HL-60 (cell line): ENCODE data around the gene CRYGB.

Source experiments
- GABPA ChIP-seq: IDR thresholded peaks from 2 replicates; pipeline ENCODE4 v1.6.1; 2012; ENCODE audit warnings: low read depth
- POLR2AphosphoS5 ChIP-seq: IDR thresholded peaks from 2 replicates; pipeline ENCODE4 v1.6.1; 2012; ENCODE audit warnings: low read depth
- SPI1 ChIP-seq: IDR thresholded peaks from 2 replicates; pipeline ENCODE4 v1.6.1; 2012; ENCODE audit warnings: low read depth, mild to moderate bottlenecking, borderline replicate concordance
- TF ChIP-seq, protein P1 (sequence below): IDR thresholded peaks from one replicate; pipeline ENCODE4 v1.5.1; 2011; ENCODE audit warnings: low read length, control low read depth, inconsistent platforms; ENCODE audit not compliant: insufficient read depth
- TF ChIP-seq, protein P2 (sequence below): IDR thresholded peaks from 2 replicates; pipeline ENCODE4 v1.6.1; 2012; ENCODE audit warnings: low read depth; ENCODE audit not compliant: insufficient replicate concordance

DNA sequence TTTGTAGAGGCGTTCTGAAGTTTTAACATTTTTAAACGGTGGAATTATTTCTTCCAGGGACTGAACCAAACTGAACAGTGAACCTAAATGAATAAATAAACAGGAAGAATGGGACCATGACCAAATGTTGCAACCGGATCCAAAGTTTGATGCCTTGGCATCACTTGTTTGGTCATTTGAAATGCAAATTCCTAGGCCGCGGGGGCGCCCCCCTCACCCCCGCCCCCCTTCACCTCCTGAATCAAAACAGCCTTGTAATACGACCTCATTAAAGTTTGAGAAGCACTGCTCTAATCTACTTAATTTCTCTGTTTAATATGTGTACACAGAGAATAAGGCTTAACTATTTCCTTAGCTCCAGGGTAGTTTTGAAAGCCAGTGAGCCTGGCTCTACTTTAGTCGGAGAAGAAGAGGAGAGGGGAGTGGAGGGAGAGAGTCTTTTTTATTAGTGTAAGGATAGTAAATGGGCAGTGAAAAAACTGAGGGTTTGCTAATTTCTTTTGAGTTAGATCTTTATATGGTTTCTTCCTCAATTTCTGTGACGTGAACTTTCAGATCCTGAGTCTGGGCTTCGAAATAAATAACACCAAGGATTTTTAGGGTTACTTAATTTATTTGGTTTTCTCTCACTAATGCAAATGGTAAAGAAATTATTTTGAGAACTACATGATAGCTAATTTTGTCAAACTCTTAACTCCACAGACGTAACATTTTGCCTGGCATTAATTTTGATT, 38.2 kb upstream of the CRYGB start:
- TF ChIP-seq, protein P1, sequence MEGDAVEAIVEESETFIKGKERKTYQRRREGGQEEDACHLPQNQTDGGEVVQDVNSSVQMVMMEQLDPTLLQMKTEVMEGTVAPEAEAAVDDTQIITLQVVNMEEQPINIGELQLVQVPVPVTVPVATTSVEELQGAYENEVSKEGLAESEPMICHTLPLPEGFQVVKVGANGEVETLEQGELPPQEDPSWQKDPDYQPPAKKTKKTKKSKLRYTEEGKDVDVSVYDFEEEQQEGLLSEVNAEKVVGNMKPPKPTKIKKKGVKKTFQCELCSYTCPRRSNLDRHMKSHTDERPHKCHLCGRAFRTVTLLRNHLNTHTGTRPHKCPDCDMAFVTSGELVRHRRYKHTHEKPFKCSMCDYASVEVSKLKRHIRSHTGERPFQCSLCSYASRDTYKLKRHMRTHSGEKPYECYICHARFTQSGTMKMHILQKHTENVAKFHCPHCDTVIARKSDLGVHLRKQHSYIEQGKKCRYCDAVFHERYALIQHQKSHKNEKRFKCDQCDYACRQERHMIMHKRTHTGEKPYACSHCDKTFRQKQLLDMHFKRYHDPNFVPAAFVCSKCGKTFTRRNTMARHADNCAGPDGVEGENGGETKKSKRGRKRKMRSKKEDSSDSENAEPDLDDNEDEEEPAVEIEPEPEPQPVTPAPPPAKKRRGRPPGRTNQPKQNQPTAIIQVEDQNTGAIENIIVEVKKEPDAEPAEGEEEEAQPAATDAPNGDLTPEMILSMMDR: no peak
- TF ChIP-seq POLR2AphosphoS5 (no peak), GABPA (no peak), SPI1 (no peak)
- TF ChIP-seq, protein P2, sequence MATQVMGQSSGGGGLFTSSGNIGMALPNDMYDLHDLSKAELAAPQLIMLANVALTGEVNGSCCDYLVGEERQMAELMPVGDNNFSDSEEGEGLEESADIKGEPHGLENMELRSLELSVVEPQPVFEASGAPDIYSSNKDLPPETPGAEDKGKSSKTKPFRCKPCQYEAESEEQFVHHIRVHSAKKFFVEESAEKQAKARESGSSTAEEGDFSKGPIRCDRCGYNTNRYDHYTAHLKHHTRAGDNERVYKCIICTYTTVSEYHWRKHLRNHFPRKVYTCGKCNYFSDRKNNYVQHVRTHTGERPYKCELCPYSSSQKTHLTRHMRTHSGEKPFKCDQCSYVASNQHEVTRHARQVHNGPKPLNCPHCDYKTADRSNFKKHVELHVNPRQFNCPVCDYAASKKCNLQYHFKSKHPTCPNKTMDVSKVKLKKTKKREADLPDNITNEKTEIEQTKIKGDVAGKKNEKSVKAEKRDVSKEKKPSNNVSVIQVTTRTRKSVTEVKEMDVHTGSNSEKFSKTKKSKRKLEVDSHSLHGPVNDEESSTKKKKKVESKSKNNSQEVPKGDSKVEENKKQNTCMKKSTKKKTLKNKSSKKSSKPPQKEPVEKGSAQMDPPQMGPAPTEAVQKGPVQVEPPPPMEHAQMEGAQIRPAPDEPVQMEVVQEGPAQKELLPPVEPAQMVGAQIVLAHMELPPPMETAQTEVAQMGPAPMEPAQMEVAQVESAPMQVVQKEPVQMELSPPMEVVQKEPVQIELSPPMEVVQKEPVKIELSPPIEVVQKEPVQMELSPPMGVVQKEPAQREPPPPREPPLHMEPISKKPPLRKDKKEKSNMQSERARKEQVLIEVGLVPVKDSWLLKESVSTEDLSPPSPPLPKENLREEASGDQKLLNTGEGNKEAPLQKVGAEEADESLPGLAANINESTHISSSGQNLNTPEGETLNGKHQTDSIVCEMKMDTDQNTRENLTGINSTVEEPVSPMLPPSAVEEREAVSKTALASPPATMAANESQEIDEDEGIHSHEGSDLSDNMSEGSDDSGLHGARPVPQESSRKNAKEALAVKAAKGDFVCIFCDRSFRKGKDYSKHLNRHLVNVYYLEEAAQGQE: no peak
